Measurements from ENCODE around the gene SCARB1.

DNA sequence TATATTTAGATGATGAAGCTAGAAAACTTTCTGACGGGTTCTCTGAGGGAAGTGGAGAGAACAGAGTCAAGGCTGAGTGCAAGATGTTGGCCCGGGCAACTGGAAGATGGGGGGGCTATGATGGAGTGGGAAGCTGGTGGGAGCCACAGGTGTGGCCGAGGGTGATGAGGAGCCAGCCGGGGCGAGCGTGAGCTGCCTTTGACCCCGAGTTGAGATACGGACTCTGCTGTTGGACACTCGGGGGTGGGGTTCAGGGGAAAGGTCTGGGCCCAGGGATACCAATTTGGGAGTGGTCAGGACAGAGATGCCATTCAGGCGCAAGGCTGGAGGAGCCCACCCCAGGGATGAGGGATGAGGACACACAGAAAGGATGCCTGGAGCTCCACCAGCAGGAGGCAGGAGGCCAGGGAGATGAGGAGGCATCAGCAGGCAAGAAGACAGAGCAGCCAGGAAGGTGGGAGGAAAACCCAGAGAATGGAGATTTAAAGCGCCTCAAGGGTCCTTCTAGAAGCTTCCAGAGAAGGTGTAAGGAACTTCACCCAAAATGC is 9.0 kb downstream of the SCARB1 start:
- TF ChIP-seq, protein P1, sequence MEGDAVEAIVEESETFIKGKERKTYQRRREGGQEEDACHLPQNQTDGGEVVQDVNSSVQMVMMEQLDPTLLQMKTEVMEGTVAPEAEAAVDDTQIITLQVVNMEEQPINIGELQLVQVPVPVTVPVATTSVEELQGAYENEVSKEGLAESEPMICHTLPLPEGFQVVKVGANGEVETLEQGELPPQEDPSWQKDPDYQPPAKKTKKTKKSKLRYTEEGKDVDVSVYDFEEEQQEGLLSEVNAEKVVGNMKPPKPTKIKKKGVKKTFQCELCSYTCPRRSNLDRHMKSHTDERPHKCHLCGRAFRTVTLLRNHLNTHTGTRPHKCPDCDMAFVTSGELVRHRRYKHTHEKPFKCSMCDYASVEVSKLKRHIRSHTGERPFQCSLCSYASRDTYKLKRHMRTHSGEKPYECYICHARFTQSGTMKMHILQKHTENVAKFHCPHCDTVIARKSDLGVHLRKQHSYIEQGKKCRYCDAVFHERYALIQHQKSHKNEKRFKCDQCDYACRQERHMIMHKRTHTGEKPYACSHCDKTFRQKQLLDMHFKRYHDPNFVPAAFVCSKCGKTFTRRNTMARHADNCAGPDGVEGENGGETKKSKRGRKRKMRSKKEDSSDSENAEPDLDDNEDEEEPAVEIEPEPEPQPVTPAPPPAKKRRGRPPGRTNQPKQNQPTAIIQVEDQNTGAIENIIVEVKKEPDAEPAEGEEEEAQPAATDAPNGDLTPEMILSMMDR (IDR thresholded peaks at IDR 0.05), result no peak
- TF ChIP-seq POLR2AphosphoS5 (IDR thresholded peaks at IDR 0.05), result no peak
